Endodermal cell (in vitro differentiated cells): Measurements from ENCODE around the gene TBC1D2. TPM values are rescaled to one million over a fixed set of nuclear protein-coding genes. Genes with fewer than 3 reads are reported as not detected.

Source experiments
- DNase-seq: peaks from one replicate; pipeline ENCODE4 v3.0.0-alpha.2; 2017
- H3K27ac ChIP-seq: 2 replicates; pipeline ENCODE4 v1.5.1; 2013; ENCODE audit warnings: mild to moderate bottlenecking, low read depth, low read length, moderate library complexity
- H3K27me3 ChIP-seq: 2 replicates; pipeline ENCODE4 v1.6.1; 2013; ENCODE audit warnings: mild to moderate bottlenecking, low read length, moderate library complexity; ENCODE audit not compliant: insufficient read depth, control insufficient read depth, poor library complexity, severe bottlenecking
- H3K36me3 ChIP-seq: 2 replicates; pipeline ENCODE4 v1.7.0; 2013; ENCODE audit warnings: mild to moderate bottlenecking, low read length, moderate library complexity; ENCODE audit not compliant: control insufficient read depth, insufficient read depth
- H3K4me1 ChIP-seq: one replicate; pipeline ENCODE4 v1.7.0; 2013; ENCODE audit warnings: low read length; ENCODE audit not compliant: control insufficient read depth, insufficient read depth
- H3K4me3 ChIP-seq: 2 replicates; pipeline ENCODE4 v1.5.1; 2013; ENCODE audit warnings: mild to moderate bottlenecking, low read length, moderate library complexity
- H3K9ac ChIP-seq: 2 replicates; pipeline ENCODE4 v1.6.1; 2013; ENCODE audit warnings: mild to moderate bottlenecking, low read length, moderate library complexity; ENCODE audit not compliant: poor library complexity, severe bottlenecking; ENCODE audit errors: extremely low read depth
- H3K9me3 ChIP-seq: 2 replicates; pipeline ENCODE4 v1.6.1; 2013; ENCODE audit warnings: mild to moderate bottlenecking, low read length, moderate library complexity; ENCODE audit not compliant: control insufficient read depth
- H3K27ac Mint-ChIP-seq: 2 replicates; pipeline ENCODE4 v1.8.0; 2020; ENCODE audit warnings: mixed read lengths
- H3K27me3 Mint-ChIP-seq: 2 replicates; pipeline ENCODE4 v1.8.0; 2021; ENCODE audit warnings: mild to moderate bottlenecking, mixed read lengths; ENCODE audit not compliant: insufficient read depth
- H3K36me3 Mint-ChIP-seq: 2 replicates; pipeline ENCODE4 v1.8.0; 2020; ENCODE audit warnings: low read depth, mixed read lengths
- H3K4me1 Mint-ChIP-seq: 2 replicates; pipeline ENCODE4 v1.8.0; 2020; ENCODE audit warnings: mixed read lengths
- H3K4me3 Mint-ChIP-seq: 2 replicates; pipeline ENCODE4 v1.8.0; 2020; ENCODE audit warnings: mild to moderate bottlenecking, moderate library complexity, mixed read lengths
- H3K9me3 Mint-ChIP-seq: 2 replicates; pipeline ENCODE4 v1.8.0; 2020; ENCODE audit warnings: mild to moderate bottlenecking, mixed read lengths
- WGBS, 2 experiments: methylation state at CpG; one replicate each; pipeline versions ENCODE4 v1.1.5 to v1.1.7; 2013; ENCODE audit warnings: missing lambda C conversion rate in 2 of 2, mixed read lengths in 1 of 2; ENCODE audit not compliant: insufficient coverage in 1 of 2, insufficient read length in 1 of 2; 5-methylcytosine and 5-hydroxymethylcytosine counted together
- total RNA-seq, 2 donors: library from RNA; stranded (reverse); fragmentation: NEBNext Ultra II Directional in 1 of 2; extraction: Animal tissue kit (Norgen Biotek cat#: 25700) in 1 of 2; gene quantifications; 2 replicates in 1 of 2; 3 replicates in 1 of 2; pipeline ENCODE4 v1.2.1, GENCODE V29; 2021
- TF ChIP-seq, protein P1 (sequence below): fragments of 200-600 bp; sonication (generic); conservative IDR thresholded peaks from 2 replicates; pipeline ENCODE4 v1.5.0; 2021; ENCODE audit warnings: antibody characterized with exemption, mild to moderate bottlenecking

The TBC1D2 gene
- total RNA-seq, 2 donors from 2014 or later: 8.1 to 10.4 TPM

GRCh38 chr9:98231770-98232478 lies 23.5 kb downstream of the TBC1D2 start:
- TF ChIP-seq, protein P1, sequence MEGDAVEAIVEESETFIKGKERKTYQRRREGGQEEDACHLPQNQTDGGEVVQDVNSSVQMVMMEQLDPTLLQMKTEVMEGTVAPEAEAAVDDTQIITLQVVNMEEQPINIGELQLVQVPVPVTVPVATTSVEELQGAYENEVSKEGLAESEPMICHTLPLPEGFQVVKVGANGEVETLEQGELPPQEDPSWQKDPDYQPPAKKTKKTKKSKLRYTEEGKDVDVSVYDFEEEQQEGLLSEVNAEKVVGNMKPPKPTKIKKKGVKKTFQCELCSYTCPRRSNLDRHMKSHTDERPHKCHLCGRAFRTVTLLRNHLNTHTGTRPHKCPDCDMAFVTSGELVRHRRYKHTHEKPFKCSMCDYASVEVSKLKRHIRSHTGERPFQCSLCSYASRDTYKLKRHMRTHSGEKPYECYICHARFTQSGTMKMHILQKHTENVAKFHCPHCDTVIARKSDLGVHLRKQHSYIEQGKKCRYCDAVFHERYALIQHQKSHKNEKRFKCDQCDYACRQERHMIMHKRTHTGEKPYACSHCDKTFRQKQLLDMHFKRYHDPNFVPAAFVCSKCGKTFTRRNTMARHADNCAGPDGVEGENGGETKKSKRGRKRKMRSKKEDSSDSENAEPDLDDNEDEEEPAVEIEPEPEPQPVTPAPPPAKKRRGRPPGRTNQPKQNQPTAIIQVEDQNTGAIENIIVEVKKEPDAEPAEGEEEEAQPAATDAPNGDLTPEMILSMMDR: no peak
- H3K4me3 ChIP-seq: no peak overlapping the region
- H3K36me3 ChIP-seq: peaks cover 18% of the 10 kb centered on the region
- Mint-ChIP-seq H3K9me3 (no peaks in the 10 kb centered on the region), H3K27ac (no peak overlapping the region), H3K4me1 (no peaks in the 10 kb centered on the region), H3K27me3 (no peaks in the 10 kb centered on the region), H3K36me3 (peaks cover 45% of the 10 kb centered on the region), H3K4me3 (no peak overlapping the region)
- H3K27ac ChIP-seq: no peak overlapping the region
- no peak for DNase-seq
- no peaks in the 10 kb centered on the region for H3K4me1 ChIP-seq
- WGBS, 2 experiments: 90 to 100% methylated on average over 5 to 6 of the region's 6 CpGs
- H3K9ac ChIP-seq: no peak overlapping the region
- H3K27me3 ChIP-seq: no peaks in the 10 kb centered on the region
- no peaks in the 10 kb centered on the region for H3K9me3 ChIP-seq

DNA sequence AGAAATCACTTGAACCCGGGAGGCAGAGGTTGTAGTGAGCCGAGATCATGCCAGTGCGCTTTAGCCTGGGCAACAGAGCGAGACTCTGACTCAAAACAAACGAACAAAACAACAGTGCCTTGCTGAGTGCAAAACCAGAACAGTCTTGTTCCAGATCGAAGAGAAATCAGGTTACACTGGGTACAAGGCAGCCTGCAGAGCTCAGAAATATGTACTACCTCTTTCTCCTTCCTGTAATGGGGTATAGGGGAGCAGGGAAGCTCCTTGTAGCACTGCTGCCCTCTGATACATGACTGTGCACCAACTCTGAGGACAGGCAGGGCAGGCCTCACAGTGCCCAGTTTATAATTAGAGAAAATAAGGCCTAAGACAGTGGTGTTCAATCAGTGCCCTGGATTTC lies 24.7 kb downstream of the TBC1D2 start:
- no peak overlapping the region for H3K4me3 Mint-ChIP-seq
- 95 to 98% methylated on average over 6 of the region's 6 CpGs for WGBS, 2 experiments
- DNase-seq: no peak
- peaks cover 18% of the 10 kb centered on the region for H3K36me3 ChIP-seq
- peak overlapping the region; percentile 62 for H3K27ac Mint-ChIP-seq
- H3K4me1 ChIP-seq: no peaks in the 10 kb centered on the region
- H3K27me3 Mint-ChIP-seq: no peaks in the 10 kb centered on the region
- H3K27me3 ChIP-seq: no peaks in the 10 kb centered on the region
- no peak overlapping the region for H3K27ac ChIP-seq
- H3K4me3 ChIP-seq: no peak overlapping the region
- H3K9me3 Mint-ChIP-seq: no peaks in the 10 kb centered on the region
- H3K36me3 Mint-ChIP-seq: peaks cover 53% of the 10 kb centered on the region
- H3K9me3 ChIP-seq: no peaks in the 10 kb centered on the region
- H3K4me1 Mint-ChIP-seq: no peaks in the 10 kb centered on the region
- no peak overlapping the region for H3K9ac ChIP-seq
- TF ChIP-seq, protein P1: no peak

GRCh38 chr9:98230304-98230703 lies 25.1 kb downstream of the TBC1D2 start:
- Histone ChIP-seq H3K27ac (no peak overlapping the region), H3K27me3 (no peaks in the 10 kb centered on the region), H3K36me3 (peaks cover 16% of the 10 kb centered on the region), H3K9ac (no peak overlapping the region), H3K4me3 (no peak overlapping the region), H3K4me1 (no peaks in the 10 kb centered on the region), H3K9me3 (no peaks in the 10 kb centered on the region)
- peak overlapping the region; percentile 62 for H3K27ac Mint-ChIP-seq
- no peaks in the 10 kb centered on the region for H3K9me3 Mint-ChIP-seq
- H3K36me3 Mint-ChIP-seq: peaks cover 51% of the 10 kb centered on the region
- no peak for DNase-seq
- H3K4me3 Mint-ChIP-seq: no peak overlapping the region
- H3K27me3 Mint-ChIP-seq: no peaks in the 10 kb centered on the region
- 90 to 95% methylated on average over 5 to 6 of the region's 6 CpGs for WGBS, 2 experiments
- TF ChIP-seq, protein P1: no peak
- H3K4me1 Mint-ChIP-seq: no peaks in the 10 kb centered on the region
